HEK293 (cell line): ENCODE results near the gene FAAP100.

Experiments used
- BCL11A ChIP-seq: fragments of 450-650 bp; formaldehyde crosslinking; IDR thresholded peaks from 2 replicates; pipeline ENCODE4 v1.5.1; 2016; ENCODE audit warnings: low read depth, missing biosample characterization, missing genetic modification characterization
- CTCF ChIP-seq: fragments of 450-650 bp; formaldehyde crosslinking; IDR thresholded peaks from 2 replicates; pipeline ENCODE4 v1.5.1; 2016; ENCODE audit warnings: missing biosample characterization, missing genetic modification characterization
- GLI2 ChIP-seq: fragments of 450-650 bp; formaldehyde crosslinking; IDR thresholded peaks from 2 replicates; pipeline ENCODE4; 2017; ENCODE audit warnings: missing biosample characterization, missing genetic modification characterization, low read depth, borderline replicate concordance
- GLI4 ChIP-seq: fragments of 450-650 bp; formaldehyde crosslinking; IDR thresholded peaks from 2 replicates; pipeline ENCODE4 v1.5.1; 2016; ENCODE audit warnings: missing biosample characterization, missing genetic modification characterization
- GLIS1 ChIP-seq: fragments of 450-650 bp; formaldehyde crosslinking; IDR thresholded peaks from 2 replicates; pipeline ENCODE4 v1.5.1; 2016; ENCODE audit warnings: missing biosample characterization, missing genetic modification characterization
- KLF10 ChIP-seq: fragments of 450-650 bp; IDR thresholded peaks from 2 replicates; pipeline ENCODE4 v1.5.1; 2018; ENCODE audit warnings: missing biosample characterization, mild to moderate bottlenecking, missing genetic modification characterization
- OSR2 ChIP-seq: fragments of 450-650 bp; formaldehyde crosslinking; IDR thresholded peaks from 2 replicates; pipeline ENCODE4 v1.5.1; 2016; ENCODE audit warnings: missing biosample characterization, missing genetic modification characterization
- PRDM10 ChIP-seq: fragments of 450-650 bp; formaldehyde crosslinking; IDR thresholded peaks from 2 replicates; pipeline ENCODE4 v1.5.1; 2016; ENCODE audit warnings: missing biosample characterization, missing genetic modification characterization
- SETDB1 ChIP-seq: IDR thresholded peaks from one replicate; pipeline ENCODE4 v1.6.1; 2017; ENCODE audit warnings: mild to moderate bottlenecking, low read length, moderate library complexity, mixed read lengths; ENCODE audit not compliant: insufficient read length
- ZBTB44 ChIP-seq: fragments of 450-650 bp; IDR thresholded peaks from 2 replicates; pipeline ENCODE4 v1.5.1; 2018; ENCODE audit warnings: missing biosample characterization, mild to moderate bottlenecking, missing genetic modification characterization
- ZFHX2 ChIP-seq: fragments of 450-650 bp; formaldehyde crosslinking; conservative IDR thresholded peaks from 2 replicates; pipeline ENCODE4 v1.5.1; 2016; ENCODE audit warnings: missing biosample characterization, missing genetic modification characterization
- ZNF169 ChIP-seq: fragments of 450-650 bp; formaldehyde crosslinking; IDR thresholded peaks from 2 replicates; pipeline ENCODE4 v1.5.1; 2016; ENCODE audit warnings: missing biosample characterization, missing genetic modification characterization
- ZNF184 ChIP-seq: fragments of 450-650 bp; IDR thresholded peaks from 2 replicates; pipeline ENCODE4 v1.5.1; 2018; ENCODE audit warnings: missing biosample characterization, mild to moderate bottlenecking, missing genetic modification characterization
- ZNF280C ChIP-seq: fragments of 450-650 bp; formaldehyde crosslinking; IDR thresholded peaks from 2 replicates; pipeline ENCODE4 v1.5.1; 2016; ENCODE audit warnings: missing biosample characterization, missing genetic modification characterization
- ZNF426 ChIP-seq: fragments of 450-650 bp; formaldehyde crosslinking; IDR thresholded peaks from 2 replicates; pipeline ENCODE4 v1.5.1; 2017; ENCODE audit warnings: missing biosample characterization, missing genetic modification characterization, mild to moderate bottlenecking, inconsistent platforms, moderate library complexity
- ZNF473 ChIP-seq: fragments of 450-650 bp; formaldehyde crosslinking; IDR thresholded peaks from 2 replicates; pipeline ENCODE4 v1.5.1; 2017; ENCODE audit warnings: missing biosample characterization, missing genetic modification characterization
- ZNF560 ChIP-seq: fragments of 450-650 bp; formaldehyde crosslinking; IDR thresholded peaks from 2 replicates; pipeline ENCODE4 v1.5.1; 2017; ENCODE audit warnings: missing biosample characterization, missing genetic modification characterization, borderline replicate concordance
- ZNF623 ChIP-seq: fragments of 450-650 bp; formaldehyde crosslinking; IDR thresholded peaks from 2 replicates; pipeline ENCODE4 v1.5.1; 2016; ENCODE audit warnings: missing biosample characterization, missing genetic modification characterization
- ZNF626 ChIP-seq: fragments of 450-650 bp; sonication (Bioruptor Pico); formaldehyde crosslinking; IDR thresholded peaks from 2 replicates; pipeline ENCODE4 v1.5.1; 2018; ENCODE audit warnings: missing biosample characterization, missing genetic modification characterization, inconsistent platforms
- ZNF629 ChIP-seq: fragments of 450-650 bp; formaldehyde crosslinking; IDR thresholded peaks from 2 replicates; pipeline ENCODE4 v1.5.1; 2017; ENCODE audit warnings: missing biosample characterization, missing genetic modification characterization
- ZNF677 ChIP-seq: fragments of 450-650 bp; IDR thresholded peaks from 2 replicates; pipeline ENCODE4 v1.5.0; 2018; ENCODE audit warnings: missing biosample characterization, mild to moderate bottlenecking, missing genetic modification characterization, moderate library complexity
- ZNF76 ChIP-seq: fragments of 450-650 bp; formaldehyde crosslinking; IDR thresholded peaks from 2 replicates; pipeline ENCODE4; 2016; ENCODE audit warnings: low read depth, missing biosample characterization, missing genetic modification characterization, borderline replicate concordance
- ZNF791 ChIP-seq: fragments of 450-650 bp; formaldehyde crosslinking; IDR thresholded peaks from 2 replicates; pipeline ENCODE4 v1.5.1; 2016; ENCODE audit warnings: missing biosample characterization, missing genetic modification characterization
- ZNF792 ChIP-seq: fragments of 450-650 bp; formaldehyde crosslinking; IDR thresholded peaks from 2 replicates; pipeline ENCODE4 v1.5.1; 2016; ENCODE audit warnings: missing biosample characterization, missing genetic modification characterization
- TF ChIP-seq, protein P1 (sequence below): sonication (generic); formaldehyde crosslinking; IDR thresholded peaks from 2 replicates; pipeline ENCODE4 v1.8.1; 2022; ENCODE audit warnings: mild to moderate bottlenecking, moderate library complexity, missing genetic modification reagents
- TF ChIP-seq, protein P2 (sequence below): fragments of 450-650 bp; formaldehyde crosslinking; conservative IDR thresholded peaks from 2 replicates; pipeline ENCODE4 v1.5.1; 2016; ENCODE audit warnings: low read depth, missing biosample characterization, missing genetic modification characterization

FAAP100 gene

GRCh38 chr17:81511804-81512561 is 40.2 kb downstream of the FAAP100 start (continued):
- no peak for TF ChIP-seq SETDB1
- TF ChIP-seq GLI4 (tag by site-specific recombination) = no peak; the same call in 1 of the 2 replicates
- no peak for TF ChIP-seq BCL11A (tag by site-specific recombination)
- no peak for TF ChIP-seq ZNF791 (tag by site-specific recombination)
- TF ChIP-seq KLF10 = no peak
- peak; percentile 56 for TF ChIP-seq ZFHX2 (tag by site-specific recombination)
- TF ChIP-seq, protein P1, sequence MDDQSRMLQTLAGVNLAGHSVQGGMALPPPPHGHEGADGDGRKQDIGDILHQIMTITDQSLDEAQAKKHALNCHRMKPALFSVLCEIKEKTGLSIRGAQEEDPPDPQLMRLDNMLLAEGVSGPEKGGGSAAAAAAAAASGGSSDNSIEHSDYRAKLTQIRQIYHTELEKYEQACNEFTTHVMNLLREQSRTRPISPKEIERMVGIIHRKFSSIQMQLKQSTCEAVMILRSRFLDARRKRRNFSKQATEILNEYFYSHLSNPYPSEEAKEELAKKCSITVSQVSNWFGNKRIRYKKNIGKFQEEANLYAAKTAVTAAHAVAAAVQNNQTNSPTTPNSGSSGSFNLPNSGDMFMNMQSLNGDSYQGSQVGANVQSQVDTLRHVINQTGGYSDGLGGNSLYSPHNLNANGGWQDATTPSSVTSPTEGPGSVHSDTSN = peak; percentile 35
- no peak for TF ChIP-seq ZNF169
- no peak for TF ChIP-seq ZNF426 (tag by site-specific recombination)
- TF ChIP-seq, protein P2, sequence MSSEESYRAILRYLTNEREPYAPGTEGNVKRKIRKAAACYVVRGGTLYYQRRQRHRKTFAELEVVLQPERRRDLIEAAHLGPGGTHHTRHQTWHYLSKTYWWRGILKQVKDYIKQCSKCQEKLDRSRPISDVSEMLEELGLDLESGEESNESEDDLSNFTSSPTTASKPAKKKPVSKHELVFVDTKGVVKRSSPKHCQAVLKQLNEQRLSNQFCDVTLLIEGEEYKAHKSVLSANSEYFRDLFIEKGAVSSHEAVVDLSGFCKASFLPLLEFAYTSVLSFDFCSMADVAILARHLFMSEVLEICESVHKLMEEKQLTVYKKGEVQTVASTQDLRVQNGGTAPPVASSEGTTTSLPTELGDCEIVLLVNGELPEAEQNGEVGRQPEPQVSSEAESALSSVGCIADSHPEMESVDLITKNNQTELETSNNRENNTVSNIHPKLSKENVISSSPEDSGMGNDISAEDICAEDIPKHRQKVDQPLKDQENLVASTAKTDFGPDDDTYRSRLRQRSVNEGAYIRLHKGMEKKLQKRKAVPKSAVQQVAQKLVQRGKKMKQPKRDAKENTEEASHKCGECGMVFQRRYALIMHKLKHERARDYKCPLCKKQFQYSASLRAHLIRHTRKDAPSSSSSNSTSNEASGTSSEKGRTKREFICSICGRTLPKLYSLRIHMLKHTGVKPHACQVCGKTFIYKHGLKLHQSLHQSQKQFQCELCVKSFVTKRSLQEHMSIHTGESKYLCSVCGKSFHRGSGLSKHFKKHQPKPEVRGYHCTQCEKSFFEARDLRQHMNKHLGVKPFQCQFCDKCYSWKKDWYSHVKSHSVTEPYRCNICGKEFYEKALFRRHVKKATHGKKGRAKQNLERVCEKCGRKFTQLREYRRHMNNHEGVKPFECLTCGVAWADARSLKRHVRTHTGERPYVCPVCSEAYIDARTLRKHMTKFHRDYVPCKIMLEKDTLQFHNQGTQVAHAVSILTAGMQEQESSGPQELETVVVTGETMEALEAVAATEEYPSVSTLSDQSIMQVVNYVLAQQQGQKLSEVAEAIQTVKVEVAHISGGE (tag by site-specific recombination) = peak; percentile 47
- TF ChIP-seq PRDM10 = no peak
- 0 out of 2 replicates have a peak, but pooled peaks have one; percentile 76 for TF ChIP-seq ZNF473 (tag by site-specific recombination)
- TF ChIP-seq ZNF677 (tag by site-specific recombination) = no peak
- no peak for TF ChIP-seq ZBTB44
- TF ChIP-seq CTCF (tag by site-specific recombination) = no peak
- no peak for TF ChIP-seq GLI2 (tag by site-specific recombination)
- no peak for TF ChIP-seq ZNF792 (tag by site-specific recombination)
- no peak for TF ChIP-seq ZNF629 (tag by site-specific recombination)
- TF ChIP-seq OSR2 = no peak
- TF ChIP-seq GLIS1 = no peak
- TF ChIP-seq ZNF623 (tag by site-specific recombination) = peak; percentile 4; the same call in 1 of the 2 replicates
- TF ChIP-seq ZNF560 (tag by site-specific recombination) = no peak
- peak; percentile 9; the same call in 1 of the 2 replicates for TF ChIP-seq ZNF76 (tag by site-specific recombination)
- TF ChIP-seq ZNF184 (tag by site-specific recombination) = no peak
- TF ChIP-seq ZNF280C = no peak
- no peak for TF ChIP-seq ZNF626 (tag by site-specific recombination)
